GM18508 (cell line): ENCODE data around the gene SETD3.
"Not testable (repeated sequence)": the region's sequence is repeated elsewhere in the genome, so short reads cannot be mapped to it uniquely, and the experiment has no call there.

Experiments
- ATAC-seq: cut with Tn5 transposase; IDR thresholded peaks from one replicate; pipeline ENCODE4 v1.9.1; 2021; ENCODE audit warnings: moderate number of reproducible peaks; ENCODE audit not compliant: insufficient read depth, unreplicated experiment

SETD3 gene

GRCh38 chr14:99348816-99349614 is 131.6 kb downstream of the SETD3 start:
- ATAC-seq, result no peak

GRCh38 chr14:99348231-99348630 is 132.4 kb downstream of the SETD3 start:
- not testable (repeated sequence) for ATAC-seq
